Caco-2 (cell line): Measurements from ENCODE around the gene MYT1. TPM values are rescaled to one million over a fixed set of nuclear protein-coding genes. Genes with fewer than 3 reads are reported as not detected.

Source experiments
- BruUV-seq: library from RNA; stranded (reverse); fragments of 400-500 nt; replicated peaks from 2 replicates; lab custom pipeline; 2021; lab: Mats Ljungman, UMichigan
- CTCF ChIA-PET: fragments of 300-600 bp; sonication (Branson Sonifier 250); formaldehyde crosslinking; loops from one replicate; lab custom pipeline; 2022; ENCODE audit warnings: antibody characterized with exemption; lab: Charles Lee
- POLR2A ChIA-PET: fragments of 300-600 bp; sonication (Branson Sonifier 250); formaldehyde crosslinking; loops from one replicate; lab custom pipeline; 2022; ENCODE audit warnings: antibody characterized with exemption; lab: Charles Lee
- DNase-seq, 2 experiments: peaks; one replicate each; pipeline versions ENCODE4 v3.0.0 to v3.0.0-alpha.2; 2020 to 2022
- H3K27me3 ChIP-seq: replicated peaks from 2 replicates; pipeline ENCODE4 v1.6.0; 2011; ENCODE audit warnings: low read length; ENCODE audit not compliant: control insufficient read depth, insufficient read depth
- H3K36me3 ChIP-seq: 2 replicates; pipeline ENCODE4 v1.5.1; 2011; ENCODE audit warnings: low read length; ENCODE audit not compliant: control insufficient read depth, insufficient read depth
- H3K4me1 ChIP-seq: fragments of 250-450 bp; sonication (Bioruptor Pico); 2 replicates; pipeline ENCODE4 v1.5.1; 2020; ENCODE audit warnings: mild to moderate bottlenecking
- H3K4me3 ChIP-seq: 2 replicates; pipeline ENCODE4 v1.5.1; 2011; ENCODE audit warnings: low read depth, mild to moderate bottlenecking, control low read depth, low read length
- H3K9me3 ChIP-seq: fragments of 250-450 bp; sonication (Bioruptor Pico); 2 replicates; pipeline ENCODE4 v1.5.1; 2020; ENCODE audit warnings: mild to moderate bottlenecking, moderate library complexity
- H3K27ac Mint-ChIP-seq: one replicate; pipeline ENCODE4 v1.8.0; 2022; ENCODE audit warnings: mixed read lengths; ENCODE audit not compliant: unreplicated experiment
- H3K27me3 Mint-ChIP-seq: one replicate; pipeline ENCODE4 v1.8.0; 2022; ENCODE audit warnings: mixed read lengths; ENCODE audit not compliant: insufficient read depth, unreplicated experiment
- H3K36me3 Mint-ChIP-seq: one replicate; pipeline ENCODE4 v1.8.0; 2022; ENCODE audit warnings: mild to moderate bottlenecking, mixed read lengths; ENCODE audit not compliant: insufficient read depth, unreplicated experiment
- H3K4me1 Mint-ChIP-seq: one replicate; pipeline ENCODE4 v1.8.0; 2022; ENCODE audit warnings: low read depth, mixed read lengths; ENCODE audit not compliant: unreplicated experiment
- H3K4me3 Mint-ChIP-seq: one replicate; pipeline ENCODE4 v1.8.0; 2022; ENCODE audit warnings: mild to moderate bottlenecking, moderate library complexity, mixed read lengths; ENCODE audit not compliant: unreplicated experiment
- H3K9me3 Mint-ChIP-seq: one replicate; pipeline ENCODE4 v1.8.0; 2022; ENCODE audit warnings: mixed read lengths; ENCODE audit not compliant: unreplicated experiment
- intact Hi-C: fragments of 100-400 bp; cut with micrococcal nuclease; formaldehyde crosslinking; loops from one replicate; pipeline ENCODE4 v1.10.0; 2022; ENCODE audit not compliant: unreplicated experiment
- total RNA-seq: library from RNA; stranded (reverse); gene quantifications from 2 replicates; pipeline ENCODE4 v1.2.3, GENCODE V29; 2022
- TF ChIP-seq, protein P1 (sequence below), 2 experiments: fragments of 200-600 bp in 1 of 2; IDR thresholded peaks; 1 replicate in 1 of 2; 2 replicates in 1 of 2; pipeline versions ENCODE4 v1.5.1 to v1.8.0; 2011 to 2022; ENCODE audit warnings: antibody characterized with exemption in 1 of 2, control low read depth in 1 of 2, inconsistent platforms in 1 of 2, low read depth in 1 of 2, low read length in 1 of 2, mild to moderate bottlenecking in 1 of 2, moderate library complexity in 1 of 2; ENCODE audit not compliant: insufficient read depth in 1 of 2, severe bottlenecking in 1 of 2, unreplicated experiment in 1 of 2

Gene MYT1
- total RNA-seq, 1 experiment from 2014 or later: 0.25 TPM

DNA sequence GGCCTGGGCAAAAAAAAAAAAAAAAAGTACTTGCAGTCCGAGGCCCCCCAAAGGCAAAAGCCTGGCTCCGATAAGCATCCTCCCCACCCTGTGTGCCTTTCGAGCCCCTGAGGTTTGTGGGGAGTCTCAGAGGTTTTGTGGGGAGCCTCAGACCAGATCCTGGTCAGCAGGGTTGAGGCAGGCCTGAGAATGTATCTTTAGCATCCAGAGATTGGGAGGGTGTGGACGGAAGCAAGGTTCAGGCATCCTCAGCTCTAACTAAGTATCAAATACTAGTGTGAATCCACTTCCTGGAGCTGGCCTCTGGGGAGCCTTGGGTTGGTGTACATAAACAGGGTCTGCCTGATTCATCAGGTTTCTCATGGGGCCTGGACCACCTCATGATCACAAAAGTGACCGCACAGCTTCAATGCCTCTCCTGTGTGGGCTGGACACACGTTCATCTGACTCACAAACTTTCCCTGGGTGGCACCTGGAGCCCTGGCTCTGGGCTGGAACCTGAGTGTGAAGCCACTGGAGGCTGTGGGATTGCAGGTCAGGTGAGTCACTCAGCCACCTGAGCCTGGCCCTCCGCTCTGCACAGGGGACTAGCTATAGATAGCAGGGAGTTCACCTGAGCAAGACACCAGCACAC lies 115.7 kb downstream of the MYT1 start:
- ChIA-PET POLR2A (no interaction called here), CTCF (no interaction called here)
- Histone ChIP-seq H3K9me3 (no peaks in the 10 kb centered on the region), H3K36me3 (no peaks in the 10 kb centered on the region; the same call in 1 of the 2 replicates), H3K27me3 (no peaks in the 10 kb centered on the region), H3K4me1 (no peaks in the 10 kb centered on the region), H3K4me3 (no peak overlapping the region)
- no peak for DNase-seq
- TF ChIP-seq, protein P1, sequence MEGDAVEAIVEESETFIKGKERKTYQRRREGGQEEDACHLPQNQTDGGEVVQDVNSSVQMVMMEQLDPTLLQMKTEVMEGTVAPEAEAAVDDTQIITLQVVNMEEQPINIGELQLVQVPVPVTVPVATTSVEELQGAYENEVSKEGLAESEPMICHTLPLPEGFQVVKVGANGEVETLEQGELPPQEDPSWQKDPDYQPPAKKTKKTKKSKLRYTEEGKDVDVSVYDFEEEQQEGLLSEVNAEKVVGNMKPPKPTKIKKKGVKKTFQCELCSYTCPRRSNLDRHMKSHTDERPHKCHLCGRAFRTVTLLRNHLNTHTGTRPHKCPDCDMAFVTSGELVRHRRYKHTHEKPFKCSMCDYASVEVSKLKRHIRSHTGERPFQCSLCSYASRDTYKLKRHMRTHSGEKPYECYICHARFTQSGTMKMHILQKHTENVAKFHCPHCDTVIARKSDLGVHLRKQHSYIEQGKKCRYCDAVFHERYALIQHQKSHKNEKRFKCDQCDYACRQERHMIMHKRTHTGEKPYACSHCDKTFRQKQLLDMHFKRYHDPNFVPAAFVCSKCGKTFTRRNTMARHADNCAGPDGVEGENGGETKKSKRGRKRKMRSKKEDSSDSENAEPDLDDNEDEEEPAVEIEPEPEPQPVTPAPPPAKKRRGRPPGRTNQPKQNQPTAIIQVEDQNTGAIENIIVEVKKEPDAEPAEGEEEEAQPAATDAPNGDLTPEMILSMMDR (IDR thresholded peaks at IDR 0.05; ENCODE audit: insufficient read depth in 1 of 2, low read depth in 1 of 2, low read length in 1 of 2, severe bottlenecking in 1 of 2, unreplicated experiment in 1 of 2): no peak
- no peak overlapping the region for H3K27ac Mint-ChIP-seq
- H3K9me3 Mint-ChIP-seq: peaks cover 10% of the 10 kb centered on the region
- no TSS peak for BruUV-seq
- intact Hi-C loops: no loop called here
- H3K36me3 Mint-ChIP-seq: peaks cover 6% of the 10 kb centered on the region
- H3K4me1 Mint-ChIP-seq: no peaks in the 10 kb centered on the region
- H3K27me3 Mint-ChIP-seq: no peaks in the 10 kb centered on the region
- H3K4me3 Mint-ChIP-seq: no peak overlapping the region

DNA sequence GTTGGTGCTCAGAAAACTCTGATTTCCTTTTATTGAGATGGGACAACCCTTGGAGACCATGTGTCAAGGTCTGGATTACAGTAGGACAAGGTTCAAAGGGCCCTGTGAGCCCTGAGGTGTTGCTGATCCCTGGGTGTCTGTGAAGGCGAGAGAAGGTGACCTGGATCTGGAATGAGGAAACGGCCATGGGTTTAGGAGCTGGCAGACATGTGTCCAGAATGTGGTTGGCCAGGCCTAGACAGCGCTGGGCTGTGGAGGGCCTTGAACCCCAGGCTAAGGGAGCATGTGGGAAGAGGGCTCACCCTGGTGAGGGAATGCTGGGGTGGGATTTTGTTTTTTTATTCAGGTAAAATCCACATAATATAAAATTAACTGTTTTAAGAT lies 116.2 kb downstream of the MYT1 start:
- ChIA-PET CTCF (no interaction called here), POLR2A (no interaction called here)
- Histone ChIP-seq H3K4me1 (no peaks in the 10 kb centered on the region), H3K4me3 (no peak overlapping the region), H3K36me3 (no peaks in the 10 kb centered on the region; the same call in 1 of the 2 replicates), H3K27me3 (no peaks in the 10 kb centered on the region), H3K9me3 (no peaks in the 10 kb centered on the region)
- Mint-ChIP-seq H3K4me1 (no peaks in the 10 kb centered on the region), H3K9me3 (peaks cover 14% of the 10 kb centered on the region), H3K36me3 (peaks cover 8% of the 10 kb centered on the region), H3K4me3 (no peak overlapping the region), H3K27ac (no peak overlapping the region), H3K27me3 (no peaks in the 10 kb centered on the region)
- no TSS peak for BruUV-seq
- TF ChIP-seq, protein P1 (IDR thresholded peaks at IDR 0.05; ENCODE audit: insufficient read depth in 1 of 2, low read depth in 1 of 2, low read length in 1 of 2, severe bottlenecking in 1 of 2, unreplicated experiment in 1 of 2): no peak
- intact Hi-C loops: no loop called here
- DNase-seq: no peak

DNA sequence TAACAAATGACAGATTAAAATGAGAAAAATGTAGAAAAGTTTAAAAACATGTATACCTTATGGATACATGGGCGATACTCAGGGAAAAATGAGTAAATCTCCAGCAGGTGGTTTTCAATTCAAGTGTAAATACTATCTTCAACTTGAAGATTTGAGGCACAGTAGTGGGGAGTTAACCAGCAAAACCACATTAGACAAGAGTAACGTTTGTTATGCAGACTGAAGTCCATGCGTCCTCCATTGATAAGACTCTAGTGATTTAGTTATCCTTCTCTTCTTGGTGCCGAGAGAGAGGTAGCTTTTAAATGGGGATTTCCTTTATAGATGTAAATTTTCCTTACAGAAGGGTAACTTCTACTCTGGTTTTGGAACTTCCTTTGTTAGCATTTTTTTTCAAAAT lies 119.4 kb downstream of the MYT1 start:
- H3K36me3 ChIP-seq: no peaks in the 10 kb centered on the region
- Mint-ChIP-seq H3K9me3 (peaks cover 14% of the 10 kb centered on the region), H3K4me3 (no peak overlapping the region), H3K36me3 (peaks cover 13% of the 10 kb centered on the region), H3K4me1 (no peaks in the 10 kb centered on the region), H3K27ac (no peak overlapping the region), H3K27me3 (no peaks in the 10 kb centered on the region)
- intact Hi-C loops: no loop called here
- ChIA-PET CTCF (interaction anchor here (1.2 kb wide), 1 partner anchor 12 kb away, joined by 3 read pairs; no protein-coding TSS in a partner anchor), POLR2A (no interaction called here)
- no peak overlapping the region for H3K4me3 ChIP-seq
- TF ChIP-seq, protein P1 (IDR thresholded peaks at IDR 0.05; ENCODE audit: insufficient read depth in 1 of 2, low read depth in 1 of 2, low read length in 1 of 2, severe bottlenecking in 1 of 2, unreplicated experiment in 1 of 2): no peak
- H3K27me3 ChIP-seq: no peaks in the 10 kb centered on the region
- BruUV-seq: no TSS peak
- no peaks in the 10 kb centered on the region for H3K4me1 ChIP-seq
- H3K9me3 ChIP-seq: peaks cover 8% of the 10 kb centered on the region
- no peak for DNase-seq
